Activated CD8-positive, alpha-beta memory T cell treated with anti-CD3 and anti-CD28 coated beads for 1 hour (primary cell): ENCODE measurements around the gene CRLF1.
"Not testable (repeated sequence)": the region's sequence is repeated elsewhere in the genome, so short reads cannot be mapped to it uniquely, and the experiment has no call there.

Source experiments
- DNase-seq, 2 donors: peaks; one replicate each; pipeline ENCODE4 v3.0.0-alpha.2; 2020; ENCODE audit warnings: low read depth in 1 of 2; ENCODE audit errors: extremely low read depth in 1 of 2

Gene CRLF1

GRCh38 chr19:18608805-18609716, 2.5 kb upstream of the CRLF1 start:
- DNase-seq, result no peak

GRCh38 chr19:18608102-18608804, 1.7 kb upstream of the CRLF1 start:
- no peak for DNase-seq

- no peak for DNase-seq
Measured at GRCh38 chr19:18607226-18608101, 865 bp upstream of the CRLF1 start.

GRCh38 chr19:18605546-18606280, 886 bp downstream of the CRLF1 start:
- no peak for DNase-seq

GRCh38 chr19:18605196-18605545, 1.4 kb downstream of the CRLF1 start:
- DNase-seq, result no peak

GRCh38 chr19:18604820-18605159, 1.8 kb downstream of the CRLF1 start:
- DNase-seq, result no peak

- no peak for DNase-seq
Measured at GRCh38 chr19:18603958-18604819, 2.4 kb downstream of the CRLF1 start.

GRCh38 chr19:18603255-18603957, 3.2 kb downstream of the CRLF1 start:
- DNase-seq, result no peak

- DNase-seq, result no peak
Measured at GRCh38 chr19:18601875-18602274, 4.7 kb downstream of the CRLF1 start.

- DNase-seq, result not testable (repeated sequence)
Measured at GRCh38 chr19:18600692-18601397, 5.8 kb downstream of the CRLF1 start.

GRCh38 chr19:18599485-18599884, 7.1 kb downstream of the CRLF1 start:
- no peak for DNase-seq

- no peak for DNase-seq
Measured at GRCh38 chr19:18597809-18598660, 8.6 kb downstream of the CRLF1 start.

GRCh38 chr19:18596752-18597157, 9.8 kb downstream of the CRLF1 start:
- no peak for DNase-seq

GRCh38 chr19:18595475-18595874, 11.1 kb downstream of the CRLF1 start:
- no peak for DNase-seq

- no peak for DNase-seq
Measured at GRCh38 chr19:18594824-18595373, 11.7 kb downstream of the CRLF1 start.

- DNase-seq, result peak; percentile 38 to 64
Measured at GRCh38 chr19:18594096-18594823, 12.3 kb downstream of the CRLF1 start.
